Melanocyte of skin (primary cell): Measurements from ENCODE around the gene OGFOD3. TPM values are rescaled to one million over a fixed set of nuclear protein-coding genes. Genes with fewer than 3 reads are reported as not detected.

Source experiments
- small RNA-seq, 2 donors: library from RNA; depleted of rRNA; stranded (forward); fragments of <200 nt; gene quantifications; one replicate each; pipeline ENCODE3, GENCODE V24; 2012
- total RNA-seq, 2 donors: library from RNA; depleted of rRNA; stranded (reverse); fragments of >200 nt; gene quantifications; 2 replicates each; pipeline ENCODE4 v1.2.3, GENCODE V29; 2012

Gene OGFOD3
- 10 to 100 TPM; 21.6 to 25.1 TPM for total RNA-seq

DNA sequence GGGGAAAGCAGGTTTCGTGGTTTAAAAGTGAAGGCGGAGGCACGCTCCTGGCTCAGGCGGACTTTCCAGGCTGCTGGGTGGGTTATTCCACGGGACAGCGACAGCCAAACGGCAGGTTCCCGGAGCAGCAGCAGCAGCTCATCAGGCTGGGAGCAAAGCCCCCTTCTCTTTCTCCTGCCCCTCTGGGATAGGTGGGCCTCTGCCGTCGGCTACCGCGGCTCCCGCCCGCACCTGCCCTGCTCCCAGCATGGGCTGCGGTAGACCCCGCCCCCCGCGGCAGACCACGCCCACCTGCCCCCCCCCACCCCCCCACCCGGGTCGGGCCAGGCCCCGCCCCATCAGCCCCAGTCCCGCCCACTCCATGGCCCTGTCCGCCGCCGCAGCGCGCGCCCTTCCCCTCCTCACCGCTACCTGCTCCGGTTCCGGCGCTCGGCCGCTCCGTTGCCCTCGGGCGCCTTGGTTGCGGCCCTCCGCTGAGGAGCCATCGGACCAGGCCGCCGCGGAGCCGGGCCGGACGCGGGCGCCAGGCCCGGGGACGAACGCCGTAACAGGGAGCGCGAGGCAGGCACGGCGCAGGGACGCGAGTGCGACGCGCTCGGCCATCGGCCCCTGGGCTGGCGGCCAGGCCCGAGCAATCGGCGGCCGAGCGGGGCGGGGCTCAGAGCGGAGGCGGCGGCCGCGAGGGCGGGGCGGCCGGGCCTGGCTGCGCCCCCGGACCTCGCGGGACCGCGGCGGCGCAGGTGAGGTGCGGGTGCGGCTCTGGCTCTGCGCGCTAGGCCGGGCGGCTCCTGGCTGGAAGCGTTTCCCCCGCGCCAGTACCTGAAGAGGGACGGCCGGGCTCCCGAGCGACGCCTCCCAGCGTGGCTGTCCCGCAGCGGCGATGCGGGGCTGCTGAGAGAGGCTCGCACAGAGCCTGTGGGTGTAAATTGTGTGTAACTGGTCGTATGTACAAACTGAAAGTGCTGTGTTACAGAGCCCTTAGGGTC, at the start of gene OGFOD3, which contains the start of gene HEXD:
OGFOD3 (minus strand) TSS at position 586 of the 986 bp plus-strand sequence; CDS start at position 485, 101 bp downstream.
HEXD (plus strand) TSS at position 347 of the 986 bp plus-strand sequence. CDS start 1,453 bp downstream, outside the sequence.

DNA sequence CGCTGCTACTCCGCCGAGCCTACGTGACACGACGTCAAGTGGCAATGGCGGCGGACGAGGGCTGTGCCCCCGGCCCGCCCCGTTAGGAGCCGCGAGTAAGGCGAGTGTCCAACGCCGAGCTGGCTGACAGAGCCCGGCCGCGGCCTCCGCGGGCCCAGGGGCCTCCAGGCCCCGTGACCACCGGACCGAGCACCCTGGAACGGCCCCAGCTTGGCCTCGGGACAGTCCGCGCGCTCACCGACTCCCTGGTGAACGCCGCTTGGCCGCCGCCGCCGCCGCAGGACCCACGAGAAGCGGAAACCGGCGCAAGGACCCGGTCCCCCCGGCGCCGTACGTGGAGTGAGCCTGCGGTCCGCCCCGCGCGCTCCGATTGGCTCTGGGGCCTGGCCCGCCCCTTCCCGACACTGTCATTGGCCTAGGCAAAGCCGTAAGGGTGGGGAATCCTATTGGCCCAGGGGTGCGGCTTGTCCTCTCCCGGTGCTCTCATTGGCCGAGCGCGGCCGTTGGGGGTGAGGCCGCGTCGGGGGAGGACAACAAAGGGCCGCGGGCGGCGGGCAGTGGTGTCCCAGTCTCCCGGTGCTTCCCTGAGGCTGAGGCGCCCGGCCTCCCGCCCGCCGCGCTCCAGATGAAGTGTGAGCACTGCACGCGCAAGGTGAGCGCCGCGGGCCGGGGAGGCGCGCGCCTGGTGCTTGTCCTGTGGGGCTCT, 39.9 kb upstream of the OGFOD3 start, which contains the start of gene NARF:
NARF (plus strand) TSS at position 563 of the 706 bp plus-strand sequence; CDS start at position 626, 63 bp downstream.

DNA sequence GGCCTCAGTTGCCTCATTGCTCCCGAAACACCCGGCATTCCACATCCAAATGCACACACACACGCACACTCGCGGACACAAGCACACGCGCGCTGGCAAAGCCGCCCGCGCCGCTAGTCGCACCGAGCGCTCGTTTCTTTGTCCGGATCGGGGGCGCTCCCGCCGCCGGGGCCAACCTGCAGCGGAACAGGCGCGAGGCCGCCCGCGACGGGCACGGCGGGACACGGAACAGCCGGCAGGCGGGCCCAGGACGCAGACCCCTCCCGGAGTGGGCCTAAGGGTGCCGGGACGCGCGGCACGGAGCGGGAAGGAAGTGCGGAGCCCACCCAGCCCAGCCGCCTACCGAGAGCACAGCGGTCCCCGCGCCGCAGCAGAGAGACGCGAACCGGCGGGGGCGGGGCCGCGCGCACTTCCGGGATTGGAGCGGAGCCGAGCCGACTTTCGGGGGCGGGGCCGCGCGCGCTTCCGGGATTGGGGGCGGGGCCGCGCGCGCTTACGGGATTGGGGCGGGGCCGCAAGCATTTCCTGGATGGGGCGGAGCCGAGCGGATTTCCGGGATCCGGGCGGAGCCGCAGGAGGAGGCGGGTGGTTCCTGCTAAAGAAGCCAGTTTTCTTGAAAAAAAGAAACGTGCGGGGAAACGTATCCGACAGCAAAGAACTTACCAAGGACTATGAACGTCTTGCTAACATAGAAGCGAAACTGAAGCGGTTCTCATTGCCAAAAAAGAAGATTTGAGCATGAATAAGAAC, 32.1 kb upstream of the OGFOD3 start, which contains the start of gene CYBC1:
CYBC1 (minus strand) TSS at position 396 of the 750 bp plus-strand sequence. CDS start 1,498 bp downstream, outside the sequence.

GRCh38 chr17:82371333-82372248, 46.8 kb downstream of the OGFOD3 start, which contains the start of gene UTS2R:
Gene UTS2R (plus strand): TSS chr17:82371765. CDS start chr17:82374325, 2,560 bp downstream.

DNA sequence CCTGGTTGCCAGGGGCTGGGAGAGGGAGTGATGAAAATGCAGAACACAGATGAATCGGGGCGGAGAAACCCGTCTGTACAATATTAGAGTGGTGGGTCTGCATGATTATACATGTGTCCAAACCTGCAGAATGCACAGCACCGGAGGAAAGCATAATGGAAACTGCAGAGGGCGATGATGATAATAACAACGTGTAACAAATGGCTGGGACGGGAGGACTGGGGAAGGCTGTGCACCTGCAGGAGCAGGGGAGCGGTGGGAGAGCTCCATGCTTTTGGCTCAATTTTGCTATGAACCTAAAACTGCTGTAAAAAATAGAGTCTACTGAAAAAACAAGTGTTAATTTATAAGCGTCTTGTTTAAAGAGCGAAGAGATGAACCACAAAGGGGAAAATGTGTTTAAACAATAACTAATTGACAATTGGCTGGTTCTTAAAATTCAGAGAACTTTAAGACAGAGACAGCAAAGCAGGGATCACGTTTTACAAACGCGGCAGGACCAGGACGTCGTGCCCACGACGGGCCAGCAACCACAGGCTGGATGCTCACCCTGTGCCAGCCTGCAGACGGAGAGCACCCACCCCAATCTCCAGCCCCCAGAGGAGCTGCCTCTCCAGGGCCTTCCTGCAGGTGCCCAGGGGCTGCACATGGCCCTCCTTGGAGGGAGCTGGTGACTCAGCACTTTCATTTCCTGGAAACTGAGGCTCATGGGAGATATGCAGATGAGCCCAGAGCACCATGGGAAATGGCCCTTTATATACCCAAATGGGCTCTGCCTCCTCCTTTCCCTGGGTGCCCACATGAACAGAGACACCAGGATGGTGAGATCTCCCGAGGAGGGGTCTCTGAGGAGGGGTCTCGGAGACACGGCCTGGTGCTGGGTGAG, 59.7 kb downstream of the OGFOD3 start, which contains the start of gene TEX19:
TEX19 (plus strand) TSS at position 783 of the 886 bp plus-strand sequence. CDS start 2,904 bp downstream, outside the sequence.

Small RNA genes lying within 50 kb of the gene (small RNA-seq; reads per million reads assigned to genes)
- 0 reads per million in 2 donors for gene RF00019

Other genes starting within 250 kb of the OGFOD3 start
- gene CCDC57, start 205.7 kb downstream of the OGFOD3 start, total RNA-seq: 10 to 100 TPM in 1 of 2 donors, 1 to 10 TPM in 1; 9.3 to 17.3 TPM
- gene SLC16A3, start 189.5 kb downstream of the OGFOD3 start, total RNA-seq: 10 to 100 TPM; 15.1 to 45.6 TPM
- gene CSNK1D, start 144.9 kb downstream of the OGFOD3 start, total RNA-seq: 10 to 100 TPM; 51.6 to 64.9 TPM
- under 1 TPM; under 0.01 TPM for gene CD7, start 101.0 kb downstream of the OGFOD3 start, total RNA-seq
- 10 to 100 TPM; 15.8 to 70.6 TPM for gene SECTM1, start 84.8 kb downstream of the OGFOD3 start, total RNA-seq
- under 1 TPM in 1 of 2 donors, not detected in 1; 0.33 TPM for gene TEX19, start 59.3 kb downstream of the OGFOD3 start, total RNA-seq
- gene UTS2R, start 46.8 kb downstream of the OGFOD3 start, total RNA-seq: not detected
- 10 to 100 TPM; 16.2 to 19.0 TPM for gene HEXD, start 239 bp downstream of the OGFOD3 start, total RNA-seq
- 10 to 100 TPM; 40.6 to 66.9 TPM for gene CYBC1, start 32.2 kb upstream of the OGFOD3 start, total RNA-seq
- gene NARF, start 40.2 kb upstream of the OGFOD3 start, total RNA-seq: 10 to 100 TPM; 25.3 to 35.4 TPM
- 10 to 100 TPM; 42.0 to 44.3 TPM for gene FOXK2, start 101.1 kb upstream of the OGFOD3 start, total RNA-seq
- 10 to 100 TPM; 58.9 to 59.2 TPM for gene WDR45B, start 229.9 kb upstream of the OGFOD3 start, total RNA-seq